ENCODE measurements around the gene ELFN1. TPM values are rescaled to one million over a fixed set of nuclear protein-coding genes. Genes with fewer than 3 reads are reported as not detected.

ELFN1 gene
- total RNA-seq, 1 donor from 2014 or later = 19.7 TPM

DNA sequence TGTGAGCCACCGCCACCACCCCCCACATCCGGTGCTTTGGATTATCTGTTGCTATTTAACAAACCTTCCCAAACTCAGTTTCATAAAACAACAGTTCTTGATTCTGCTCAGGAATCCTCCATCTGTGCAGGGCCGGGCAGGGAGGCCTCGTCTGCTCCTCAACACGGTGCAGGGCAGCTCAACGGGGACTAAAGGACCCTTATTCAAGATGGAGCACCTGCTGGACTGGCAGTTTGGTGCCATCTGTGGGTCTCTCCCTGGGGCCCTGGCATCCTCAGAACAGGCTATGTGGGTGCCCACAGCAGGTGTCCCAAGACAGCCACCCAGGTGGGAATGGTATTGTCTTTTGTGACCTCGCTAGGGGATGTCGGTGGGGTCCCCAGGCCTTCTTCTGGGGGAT is 31.0 kb upstream of the ELFN1 start:
- no peak overlapping the region for H3K4me3 ChIP-seq (ENCODE audit: insufficient read depth, low read depth, low read length)
- H3K27ac Mint-ChIP-seq (ENCODE audit: unreplicated experiment) = no peak overlapping the region
- peaks cover 6% of the 10 kb centered on the region for H3K9me3 ChIP-seq (ENCODE audit: insufficient read depth, low read depth, low read length)
- no peak overlapping the region for H3K4me3 Mint-ChIP-seq (ENCODE audit: unreplicated experiment)
- no peak for DNase-seq (ENCODE audit: low read depth)
- H2AFZ ChIP-seq (ENCODE audit: low read depth, low read length) = no peak overlapping the region
- no peaks in the 10 kb centered on the region for H3K36me3 ChIP-seq (ENCODE audit: insufficient read depth, low read length)
- no peak overlapping the region for H3K27ac ChIP-seq (ENCODE audit: low read depth, low read length)
- H3K9me3 Mint-ChIP-seq (ENCODE audit: unreplicated experiment) = peaks cover 19% of the 10 kb centered on the region
- no peak overlapping the region for H3K9ac ChIP-seq (ENCODE audit: low read length)
- H3K27me3 Mint-ChIP-seq (ENCODE audit: low read depth, unreplicated experiment) = peaks cover 19% of the 10 kb centered on the region
- H3K4me1 Mint-ChIP-seq (ENCODE audit: low read depth, unreplicated experiment) = no peaks in the 10 kb centered on the region
- H3K27me3 ChIP-seq (ENCODE audit: insufficient read depth, low read length) = peaks cover 7% of the 10 kb centered on the region
- TF ChIP-seq, protein P1, sequence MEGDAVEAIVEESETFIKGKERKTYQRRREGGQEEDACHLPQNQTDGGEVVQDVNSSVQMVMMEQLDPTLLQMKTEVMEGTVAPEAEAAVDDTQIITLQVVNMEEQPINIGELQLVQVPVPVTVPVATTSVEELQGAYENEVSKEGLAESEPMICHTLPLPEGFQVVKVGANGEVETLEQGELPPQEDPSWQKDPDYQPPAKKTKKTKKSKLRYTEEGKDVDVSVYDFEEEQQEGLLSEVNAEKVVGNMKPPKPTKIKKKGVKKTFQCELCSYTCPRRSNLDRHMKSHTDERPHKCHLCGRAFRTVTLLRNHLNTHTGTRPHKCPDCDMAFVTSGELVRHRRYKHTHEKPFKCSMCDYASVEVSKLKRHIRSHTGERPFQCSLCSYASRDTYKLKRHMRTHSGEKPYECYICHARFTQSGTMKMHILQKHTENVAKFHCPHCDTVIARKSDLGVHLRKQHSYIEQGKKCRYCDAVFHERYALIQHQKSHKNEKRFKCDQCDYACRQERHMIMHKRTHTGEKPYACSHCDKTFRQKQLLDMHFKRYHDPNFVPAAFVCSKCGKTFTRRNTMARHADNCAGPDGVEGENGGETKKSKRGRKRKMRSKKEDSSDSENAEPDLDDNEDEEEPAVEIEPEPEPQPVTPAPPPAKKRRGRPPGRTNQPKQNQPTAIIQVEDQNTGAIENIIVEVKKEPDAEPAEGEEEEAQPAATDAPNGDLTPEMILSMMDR (IDR thresholded peaks at IDR 0.05; ENCODE audit: insufficient read depth, low read depth, low read length) = no peak
- no peak for TF ChIP-seq EZH2 (IDR thresholded peaks at IDR 0.05; ENCODE audit: insufficient read depth, low read length)
- H3K79me2 ChIP-seq (ENCODE audit: insufficient read depth, low read length) = no peaks in the 10 kb centered on the region
- peaks cover 2% of the 10 kb centered on the region for H3K36me3 Mint-ChIP-seq (ENCODE audit: low read depth, unreplicated experiment)
- H3K4me2 ChIP-seq (ENCODE audit: low read length) = no peak overlapping the region
- FAIRE-seq = no peak
- no peaks in the 10 kb centered on the region for H3K4me1 ChIP-seq (ENCODE audit: insufficient read depth, low read length)
- no peaks in the 10 kb centered on the region for H4K20me1 ChIP-seq (ENCODE audit: insufficient read depth, low read length)

GRCh38 chr7:1639532-1640175 is 30.4 kb upstream of the ELFN1 start:
- DNase-seq (ENCODE audit: low read depth) (no peak), FAIRE-seq (no peak)
- no peaks in the 10 kb centered on the region for H3K4me1 ChIP-seq (ENCODE audit: insufficient read depth, low read length)
- no peak for TF ChIP-seq EZH2 (IDR thresholded peaks at IDR 0.05; ENCODE audit: insufficient read depth, low read length)
- TF ChIP-seq, protein P1 (IDR thresholded peaks at IDR 0.05; ENCODE audit: insufficient read depth, low read depth, low read length) = no peak
- no peak overlapping the region for H3K27ac Mint-ChIP-seq (ENCODE audit: unreplicated experiment)
- H3K27me3 Mint-ChIP-seq (ENCODE audit: low read depth, unreplicated experiment) = peaks cover 16% of the 10 kb centered on the region
- H3K4me3 Mint-ChIP-seq (ENCODE audit: unreplicated experiment) = no peak overlapping the region
- peaks cover 7% of the 10 kb centered on the region for H3K27me3 ChIP-seq (ENCODE audit: insufficient read depth, low read length)
- H3K4me3 ChIP-seq (ENCODE audit: insufficient read depth, low read depth, low read length) = no peak overlapping the region
- no peak overlapping the region for H3K4me2 ChIP-seq (ENCODE audit: low read length)
- peaks cover 2% of the 10 kb centered on the region for H3K36me3 Mint-ChIP-seq (ENCODE audit: low read depth, unreplicated experiment)
- H3K9me3 ChIP-seq (ENCODE audit: insufficient read depth, low read depth, low read length) = peaks cover 5% of the 10 kb centered on the region
- H3K27ac ChIP-seq (ENCODE audit: low read depth, low read length) = no peak overlapping the region
- H3K4me1 Mint-ChIP-seq (ENCODE audit: low read depth, unreplicated experiment) = no peaks in the 10 kb centered on the region
- H3K36me3 ChIP-seq (ENCODE audit: insufficient read depth, low read length) = no peaks in the 10 kb centered on the region
- H4K20me1 ChIP-seq (ENCODE audit: insufficient read depth, low read length) = no peaks in the 10 kb centered on the region
- no peak overlapping the region for H3K9ac ChIP-seq (ENCODE audit: low read length)
- no peaks in the 10 kb centered on the region for H3K79me2 ChIP-seq (ENCODE audit: insufficient read depth, low read length)
- H2AFZ ChIP-seq (ENCODE audit: low read depth, low read length) = no peak overlapping the region
- peaks cover 13% of the 10 kb centered on the region for H3K9me3 Mint-ChIP-seq (ENCODE audit: unreplicated experiment)

Measured in astrocyte (in vitro differentiated cells and primary cell).